GM19193 (cell line): ENCODE results near the gene WDTC1.

Experiments used
- POLR2A ChIP-seq: IDR thresholded peaks from 4 replicates; pipeline ENCODE4 v1.6.1; 2011; ENCODE audit not compliant: insufficient read depth, insufficient read length; ENCODE audit errors: extremely low read depth

The WDTC1 gene

DNA sequence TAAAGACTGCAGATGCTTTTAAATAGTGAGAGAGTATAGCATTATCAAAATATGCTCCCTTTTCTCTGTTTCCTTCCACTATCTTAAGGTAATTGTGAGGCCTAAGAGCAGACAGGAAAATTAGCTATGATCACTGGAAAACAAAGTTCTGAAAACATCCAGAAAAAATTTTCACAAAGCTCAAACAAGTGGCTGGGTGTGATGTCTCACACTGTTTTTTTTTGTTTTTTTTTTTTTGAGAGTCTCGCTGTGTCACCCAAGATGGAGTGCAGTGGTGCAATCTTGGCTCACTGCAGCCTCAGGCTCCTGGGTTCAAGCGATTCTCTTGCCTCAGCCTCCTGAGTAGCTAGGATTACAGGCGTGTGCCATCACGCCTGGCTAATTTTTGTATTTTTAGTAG, 7.2 kb downstream of the WDTC1 start:
- TF ChIP-seq POLR2A = no peak

DNA sequence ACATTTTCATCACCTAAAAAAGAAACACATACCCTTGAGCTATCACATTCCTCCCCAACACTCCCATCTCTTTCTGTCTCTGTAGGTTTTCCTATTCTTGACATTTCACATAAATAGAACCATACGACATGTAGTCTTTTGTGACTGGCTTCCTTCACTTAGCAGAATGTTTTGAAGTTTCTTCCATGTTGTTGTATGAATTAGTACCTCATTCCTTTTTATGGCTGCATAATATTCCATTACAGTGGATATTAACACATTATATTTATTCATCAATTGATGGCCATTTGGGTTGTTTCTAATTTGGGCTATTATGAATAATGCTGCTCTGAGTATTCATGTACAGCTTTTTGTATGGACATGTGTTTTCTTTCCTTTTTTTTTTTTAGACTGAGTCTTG, 11.8 kb downstream of the WDTC1 start:
- no peak for TF ChIP-seq POLR2A

DNA sequence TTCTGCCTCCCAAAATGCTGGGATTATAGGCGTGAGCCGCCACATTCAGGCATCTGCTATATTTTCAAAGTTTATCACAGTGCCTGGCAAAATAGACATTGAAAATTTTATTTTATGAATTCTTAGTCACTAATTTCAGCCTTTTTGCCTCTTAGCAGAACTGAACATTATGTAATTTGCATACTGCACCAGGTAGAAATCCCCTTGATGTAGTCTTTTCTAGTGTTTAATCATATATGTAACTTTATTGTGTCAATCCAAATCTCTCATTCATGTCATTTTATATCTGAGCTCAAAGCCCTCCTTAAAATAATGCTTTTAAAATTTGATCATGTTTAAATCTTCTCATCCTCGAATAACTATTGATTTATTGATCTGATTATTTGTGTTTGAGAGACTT, 19.2 kb downstream of the WDTC1 start:
- TF ChIP-seq POLR2A = no peak

DNA sequence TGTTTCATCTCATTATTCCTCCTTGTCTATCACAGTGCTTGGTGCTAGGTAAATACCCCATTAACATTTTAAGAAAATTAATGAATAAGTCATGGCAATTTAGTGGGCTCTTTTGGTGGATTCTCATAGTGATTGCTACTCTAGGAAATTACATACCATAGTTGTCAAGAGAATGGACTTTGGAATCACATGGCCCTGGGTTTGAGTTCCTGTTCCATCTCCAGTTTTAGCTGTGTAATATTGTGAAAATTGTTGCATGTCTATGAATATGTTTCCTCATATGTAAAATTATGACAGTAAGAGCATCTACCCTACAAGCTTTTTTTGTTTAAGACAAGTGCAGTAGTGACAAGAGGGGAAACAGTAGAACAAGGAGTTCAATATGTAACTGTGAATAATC, 20.7 kb downstream of the WDTC1 start:
- TF ChIP-seq POLR2A = no peak

DNA sequence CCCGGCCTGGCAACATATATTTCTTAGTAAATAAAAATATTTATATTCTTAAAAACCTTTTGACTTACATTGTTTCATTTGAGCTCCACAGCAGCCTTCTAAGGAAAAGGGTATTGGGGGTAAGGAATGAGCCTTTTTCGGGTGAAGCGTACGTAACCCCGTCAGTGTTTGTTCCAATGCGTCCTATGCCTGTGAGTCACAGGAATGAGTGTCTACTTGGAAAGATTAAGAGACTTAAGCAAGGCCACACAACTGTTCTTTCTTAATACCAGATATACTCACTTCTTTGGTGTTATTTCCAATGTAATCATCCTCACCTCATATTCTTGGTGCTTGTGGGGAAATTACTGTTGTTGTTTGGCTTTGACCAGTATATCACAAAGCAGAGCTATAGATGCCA, 22.7 kb downstream of the WDTC1 start:
- no peak for TF ChIP-seq POLR2A

DNA sequence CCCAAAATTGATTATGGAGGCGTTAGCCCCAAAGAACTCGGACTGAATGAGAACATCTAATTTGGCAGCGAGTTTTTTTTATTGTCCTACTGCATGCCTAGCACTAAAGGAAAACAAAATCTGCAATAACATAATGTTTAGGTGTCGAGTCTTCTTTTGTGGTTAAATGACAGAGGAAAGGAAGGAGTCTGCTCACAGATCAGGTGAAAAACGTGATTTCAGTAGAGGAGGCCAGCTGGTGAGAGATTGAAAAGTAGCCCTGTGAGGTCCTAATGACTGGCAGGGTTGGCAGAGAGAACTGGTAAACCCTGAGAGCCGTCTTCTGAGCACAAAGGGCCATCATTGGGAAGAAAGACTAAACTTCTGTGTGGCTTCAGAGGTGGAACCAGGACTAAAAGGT, 24.2 kb downstream of the WDTC1 start:
- TF ChIP-seq POLR2A = no peak

DNA sequence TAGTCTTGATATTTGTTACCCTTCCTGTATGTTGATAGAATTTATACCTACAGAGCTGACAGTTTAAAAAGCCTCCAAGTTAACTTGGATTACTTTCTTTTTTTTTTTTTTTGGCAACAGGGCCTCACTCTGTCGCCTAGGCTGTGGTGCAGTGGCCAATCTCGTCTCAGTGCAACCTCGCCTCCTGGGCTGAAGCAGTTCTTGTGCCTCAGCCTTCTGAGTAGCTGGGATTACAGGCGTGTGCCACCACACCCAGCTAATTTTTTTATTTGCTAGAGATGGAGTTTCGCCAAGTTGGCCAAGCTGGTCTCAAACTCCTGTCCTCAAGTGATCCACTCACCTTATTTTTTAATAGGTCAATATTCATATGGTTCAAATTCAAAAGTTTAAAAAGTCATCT, 32.7 kb downstream of the WDTC1 start:
- TF ChIP-seq POLR2A = no peak

DNA sequence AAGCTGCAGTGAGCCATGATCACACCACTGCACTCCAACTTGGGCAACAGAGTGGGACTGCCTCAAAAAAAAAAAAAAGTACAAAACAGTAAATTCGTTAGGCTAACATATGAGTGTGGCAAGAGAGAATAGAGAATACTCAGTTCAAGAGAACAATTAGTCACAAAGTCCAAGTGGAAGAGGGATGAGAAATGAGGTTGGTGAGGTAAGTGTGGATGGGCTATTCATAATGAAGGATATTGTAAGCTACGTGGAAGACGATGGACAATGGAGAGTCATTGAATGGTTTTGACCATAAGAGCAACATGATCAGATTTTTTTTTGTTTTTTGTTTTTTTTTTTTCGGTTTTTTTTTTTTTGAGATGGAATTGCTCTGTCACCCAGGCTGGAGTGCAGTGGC, 34.8 kb downstream of the WDTC1 start:
- TF ChIP-seq POLR2A = no peak

DNA sequence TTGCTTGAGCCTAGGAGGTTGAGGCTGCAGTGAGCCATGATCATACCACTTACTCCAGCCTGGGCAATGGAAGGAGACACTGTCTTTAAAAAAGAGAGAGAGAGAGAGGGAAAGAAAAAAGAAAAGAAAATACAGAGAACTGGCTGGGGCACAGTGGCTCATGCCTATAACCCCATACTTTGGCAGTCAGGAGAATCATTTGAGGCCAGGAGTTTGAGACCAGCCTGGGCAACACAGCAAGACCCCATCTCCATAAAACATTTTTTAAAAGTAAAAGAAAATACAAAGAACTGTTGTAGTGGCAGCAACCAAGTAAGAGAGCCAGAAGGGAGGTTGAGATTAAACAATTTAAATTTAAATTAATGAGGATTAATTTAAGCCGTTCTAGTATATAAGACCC, 39.8 kb downstream of the WDTC1 start:
- TF ChIP-seq POLR2A = no peak

DNA sequence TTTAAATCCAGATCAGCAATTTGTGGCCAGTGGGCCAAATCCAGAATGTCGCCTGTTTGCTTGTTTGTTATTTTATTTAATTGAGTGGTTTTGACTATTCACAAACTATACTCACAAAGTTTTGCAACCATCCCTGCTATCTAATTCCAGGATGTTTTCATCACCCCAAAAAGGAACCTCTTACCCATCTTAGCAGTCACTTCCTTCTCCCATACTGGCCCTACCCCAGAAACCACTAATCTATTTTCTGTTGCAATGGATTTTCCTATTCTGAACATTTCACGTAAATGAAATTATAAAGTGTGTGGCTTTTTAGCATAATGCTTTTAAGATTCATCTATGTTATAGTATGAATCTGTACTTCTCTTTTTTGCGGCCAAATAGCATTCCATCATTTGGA, 41.3 kb downstream of the WDTC1 start:
- TF ChIP-seq POLR2A = no peak

DNA sequence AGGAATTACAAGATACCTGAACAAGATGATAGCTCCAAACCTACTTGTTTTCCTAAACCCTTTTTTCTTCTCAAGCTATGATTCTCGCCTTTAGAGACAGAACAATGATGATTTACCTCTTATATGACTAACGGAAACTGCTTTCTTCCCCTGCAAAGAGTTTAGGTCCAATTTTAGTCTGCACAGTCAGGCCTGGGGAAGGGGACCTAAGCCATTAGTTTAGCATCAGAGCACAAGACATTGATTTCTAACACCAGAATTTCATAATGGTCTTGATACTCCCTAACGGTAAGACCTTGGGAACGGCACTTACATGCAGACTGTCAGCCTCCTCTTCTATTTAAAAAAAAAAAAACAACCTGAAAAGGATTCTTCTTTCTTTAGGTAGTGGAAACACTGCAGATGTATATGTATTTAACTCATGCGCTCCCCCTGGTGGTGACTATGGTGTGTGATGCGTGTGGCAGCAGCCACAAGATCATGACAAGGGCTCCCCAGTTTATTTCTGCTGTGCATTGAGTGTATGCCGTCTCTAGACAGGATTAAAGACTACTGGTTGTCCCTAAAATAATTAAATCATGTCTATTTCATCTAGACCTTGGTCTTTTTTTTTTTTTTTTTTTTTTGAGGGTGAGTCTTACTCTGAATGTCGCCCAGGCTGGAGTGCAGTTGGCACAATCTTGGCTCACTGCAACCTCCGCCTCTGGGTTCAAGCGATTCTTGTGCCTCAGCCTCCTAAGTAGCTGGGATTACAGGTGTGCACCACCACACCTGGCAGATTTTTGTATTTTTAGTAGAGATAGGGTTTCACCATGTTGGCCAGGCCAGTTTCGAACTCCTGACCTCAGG, 50.2 kb downstream of the WDTC1 start:
- TF ChIP-seq POLR2A = no peak

DNA sequence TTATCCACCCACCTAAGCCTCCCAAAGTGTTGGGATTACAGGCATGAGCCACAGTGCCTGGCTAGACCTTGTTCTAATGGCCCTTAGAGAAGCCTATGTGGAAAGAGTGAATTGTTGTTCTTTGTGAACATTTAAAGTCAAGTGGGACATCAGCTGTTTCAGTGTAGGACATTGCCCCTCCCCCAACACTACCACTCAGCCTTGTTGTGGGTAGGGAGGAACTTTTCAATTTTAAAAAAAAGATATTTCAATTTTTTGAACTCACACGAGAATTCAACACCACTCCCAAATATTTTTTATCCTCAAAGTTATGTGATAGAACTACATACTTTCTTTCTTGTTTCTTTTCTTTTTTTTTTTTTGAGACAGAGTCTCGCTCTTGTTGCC, 50.8 kb downstream of the WDTC1 start:
- no peak for TF ChIP-seq POLR2A

DNA sequence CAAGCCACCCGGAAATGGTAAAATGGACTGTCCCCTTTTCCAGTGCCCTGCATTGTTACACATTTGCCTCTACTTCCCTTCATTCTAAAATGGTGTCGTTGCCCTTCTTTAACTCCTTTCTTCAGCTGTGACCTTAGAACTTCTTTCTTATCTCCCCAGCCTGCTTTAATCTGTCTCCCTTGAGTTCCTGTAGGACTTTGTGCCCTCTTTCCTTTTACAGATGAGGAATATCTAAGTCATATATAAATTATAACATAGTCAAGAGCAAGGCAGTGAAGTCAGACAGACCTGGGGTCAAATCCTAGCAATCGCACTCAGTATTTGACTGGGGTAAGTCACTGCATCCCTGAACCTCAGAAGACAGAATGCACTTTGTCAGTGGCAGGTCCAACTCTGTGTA, 56.1 kb downstream of the WDTC1 start:
- TF ChIP-seq POLR2A = no peak

DNA sequence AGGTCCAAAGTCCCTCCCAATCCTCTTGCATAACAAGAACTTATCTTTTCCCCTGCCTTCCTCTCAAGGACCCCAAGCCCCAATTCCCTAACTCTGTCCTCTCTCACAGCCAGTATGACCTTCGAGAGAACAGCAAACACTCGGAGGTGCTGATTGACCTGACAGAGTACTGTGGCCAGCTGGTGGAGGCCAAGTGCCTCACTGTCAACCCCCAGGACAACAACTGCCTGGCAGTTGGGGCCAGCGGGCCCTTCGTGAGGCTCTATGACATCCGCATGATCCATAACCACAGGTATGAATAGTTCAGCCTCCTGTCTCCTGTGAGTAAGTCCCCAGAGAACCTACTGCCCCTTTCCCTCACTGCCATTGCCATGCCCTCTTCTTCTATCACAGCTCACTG, 57.7 kb downstream of the WDTC1 start:
- no peak for TF ChIP-seq POLR2A

DNA sequence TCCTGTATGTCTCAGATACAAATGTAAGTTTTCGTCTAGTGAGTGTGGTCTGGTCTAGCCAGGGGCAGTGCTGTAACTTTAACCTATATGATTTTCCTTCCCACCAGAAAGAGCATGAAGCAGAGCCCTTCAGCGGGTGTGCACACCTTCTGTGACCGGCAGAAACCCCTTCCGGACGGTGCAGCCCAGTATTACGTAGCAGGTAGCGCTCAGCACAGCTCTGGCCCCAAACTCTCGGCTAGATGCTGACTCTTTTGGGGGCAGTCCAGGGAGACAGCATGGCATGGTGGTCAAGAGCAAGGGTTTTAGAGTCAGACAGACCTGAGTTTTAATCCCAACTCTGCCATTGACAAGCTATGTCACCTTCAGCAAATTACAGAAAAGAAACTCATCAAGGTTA, 59.5 kb downstream of the WDTC1 start:
- TF ChIP-seq POLR2A = no peak

DNA sequence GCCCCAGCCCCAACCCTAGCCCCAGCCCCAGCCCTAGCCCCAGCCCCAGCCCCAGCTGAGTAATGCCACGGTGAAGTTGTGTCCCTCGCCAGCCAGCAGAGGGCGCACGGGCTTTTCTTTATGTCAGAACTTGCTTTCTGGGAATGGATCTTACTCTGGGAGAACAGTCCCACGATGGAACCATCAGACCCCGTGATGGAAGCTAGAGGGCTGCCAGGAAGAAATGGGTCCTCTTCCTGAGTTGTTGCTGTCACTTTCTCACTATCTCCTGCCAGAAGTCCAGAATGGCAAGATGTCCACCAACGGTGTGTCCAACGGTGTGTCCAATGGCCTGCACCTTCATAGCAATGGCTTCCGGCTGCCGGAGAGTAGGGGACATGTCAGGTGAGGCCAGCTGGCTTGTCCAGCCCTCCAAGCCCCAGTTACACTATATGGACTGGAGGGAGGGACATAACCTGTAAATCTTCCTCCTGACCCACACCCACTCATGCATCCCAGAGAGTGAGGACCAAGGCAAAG, 62.4 kb downstream of the WDTC1 start:
- TF ChIP-seq POLR2A = no peak

DNA sequence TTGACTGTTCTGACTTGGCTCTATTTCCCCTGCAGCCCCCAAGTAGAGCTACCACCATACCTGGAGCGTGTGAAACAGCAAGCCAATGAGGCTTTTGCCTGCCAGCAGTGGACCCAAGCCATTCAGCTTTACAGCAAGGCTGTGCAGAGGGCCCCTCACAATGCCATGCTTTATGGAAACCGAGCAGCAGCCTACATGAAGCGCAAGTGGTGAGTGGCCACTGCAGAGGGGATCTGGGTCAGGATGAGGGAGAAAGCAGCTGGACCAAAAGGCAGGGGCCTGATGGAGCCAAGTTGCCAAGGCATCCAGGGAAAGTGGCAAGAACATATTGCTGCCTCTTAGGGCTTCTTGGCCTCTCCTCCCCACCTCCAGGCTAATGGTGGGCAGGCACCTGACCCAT, 63.5 kb downstream of the WDTC1 start:
- no peak for TF ChIP-seq POLR2A
